Fibroblast of peridontal ligament (primary cell): ENCODE measurements around the gene ACAT2.
"Not testable (repeated sequence)": the region's sequence is repeated elsewhere in the genome, so short reads cannot be mapped to it uniquely, and the experiment has no call there.

Experiments
- DNase-seq: peaks from one replicate; pipeline ENCODE4 v3.0.0-alpha.2; 2010; ENCODE audit errors: extremely low read depth

The ACAT2 gene

GRCh38 chr6:159730332-159730676 lies 31.5 kb upstream of the ACAT2 start:
- no peak for DNase-seq

GRCh38 chr6:159732550-159732949 lies 29.3 kb upstream of the ACAT2 start:
- DNase-seq, result not testable (repeated sequence)

GRCh38 chr6:159733395-159733794 lies 28.4 kb upstream of the ACAT2 start:
- DNase-seq, result not testable (repeated sequence)

- DNase-seq, result no peak
Observed at GRCh38 chr6:159736908-159737307, 24.9 kb upstream of the ACAT2 start.

- DNase-seq, result no peak
Observed at GRCh38 chr6:159739341-159739740, 22.5 kb upstream of the ACAT2 start.

- no peak for DNase-seq
Observed at GRCh38 chr6:159742165-159742564, 19.7 kb upstream of the ACAT2 start.

- no peak for DNase-seq
Observed at GRCh38 chr6:159745081-159745480, 16.8 kb upstream of the ACAT2 start.

GRCh38 chr6:159746759-159747158 lies 15.1 kb upstream of the ACAT2 start:
- DNase-seq, result no peak

- not testable (repeated sequence) for DNase-seq
Observed at GRCh38 chr6:159748127-159748526, 13.7 kb upstream of the ACAT2 start.

- no peak for DNase-seq
Observed at GRCh38 chr6:159751448-159751847, 10.4 kb upstream of the ACAT2 start.

GRCh38 chr6:159753081-159753872 lies 8.6 kb upstream of the ACAT2 start:
- no peak for DNase-seq

GRCh38 chr6:159754401-159754800 lies 7.4 kb upstream of the ACAT2 start:
- no peak for DNase-seq

- peak; percentile 45 for DNase-seq
Observed at GRCh38 chr6:159754959-159755914, 6.6 kb upstream of the ACAT2 start.

- DNase-seq, result no peak
Observed at GRCh38 chr6:159756508-159756907, 5.3 kb upstream of the ACAT2 start.

- peak; percentile 27 for DNase-seq
Observed at GRCh38 chr6:159758031-159759001, 3.5 kb upstream of the ACAT2 start.

- DNase-seq, result no peak
Observed at GRCh38 chr6:159759645-159760044, 2.2 kb upstream of the ACAT2 start.

- peak; percentile 44 for DNase-seq
Observed at GRCh38 chr6:159760602-159761057, 1.2 kb upstream of the ACAT2 start.

- no peak for DNase-seq
Observed at GRCh38 chr6:159761129-159761872, 544 bp upstream of the ACAT2 start.

- no peak for DNase-seq
Observed at GRCh38 chr6:159762681-159763293, 942 bp downstream of the ACAT2 start.

- no peak for DNase-seq
Observed at GRCh38 chr6:159766906-159767305, 5.1 kb downstream of the ACAT2 start.
